WTC11 (cell line): ENCODE results near the gene NRAP. TPM values are rescaled to one million over a fixed set of nuclear protein-coding genes. Genes with fewer than 3 reads are reported as not detected.

Experiments used
- ATAC-seq: fragments of 200-7000 bp; cut with Tn5 transposase; 2 replicates; pipeline ENCODE4 v1.10.0; 2021; ENCODE audit warnings: mild to moderate bottlenecking, moderate library complexity
- CTCF ChIA-PET: fragments of 300-600 bp; sonication (Branson Sonifier 250); formaldehyde crosslinking; loops from one replicate; lab custom pipeline; 2021; ENCODE audit warnings: antibody characterized with exemption; lab: Charles Lee
- POLR2A ChIA-PET: fragments of 350-600 bp; sonication (Branson Sonifier 250); formaldehyde crosslinking; loops from one replicate; lab custom pipeline; 2021; ENCODE audit warnings: antibody characterized with exemption; lab: Charles Lee
- DNase-seq: peaks from one replicate; pipeline ENCODE4 v3.0.0; 2021; ENCODE audit warnings: low spot score
- H3K27ac Mint-ChIP-seq: 2 replicates; pipeline ENCODE4 v1.8.0; 2021; ENCODE audit warnings: mixed read lengths
- H3K27me3 Mint-ChIP-seq: 2 replicates; pipeline ENCODE4 v1.8.0; 2021; ENCODE audit warnings: low read depth, mild to moderate bottlenecking, moderate library complexity, mixed read lengths
- H3K36me3 Mint-ChIP-seq: 2 replicates; pipeline ENCODE4 v1.8.0; 2021; ENCODE audit warnings: mixed read lengths
- H3K4me1 Mint-ChIP-seq: 2 replicates; pipeline ENCODE4 v1.8.0; 2022; ENCODE audit warnings: mixed read lengths
- H3K4me3 Mint-ChIP-seq: 2 replicates; pipeline ENCODE4 v1.8.0; 2021; ENCODE audit warnings: mild to moderate bottlenecking, moderate library complexity, mixed read lengths
- H3K9me3 Mint-ChIP-seq: 2 replicates; pipeline ENCODE4 v1.8.0; 2021; ENCODE audit warnings: mixed read lengths
- CREM ChIP-seq: sonication (generic); formaldehyde crosslinking; IDR thresholded peaks from 2 replicates; pipeline ENCODE4 v1.8.1; 2022; ENCODE audit warnings: mild to moderate bottlenecking, missing genetic modification reagents, moderate library complexity
- ELF4 ChIP-seq: sonication (generic); formaldehyde crosslinking; IDR thresholded peaks from 2 replicates; pipeline ENCODE4 v1.8.1; 2022; ENCODE audit warnings: low read depth, mild to moderate bottlenecking, moderate library complexity, missing genetic modification reagents
- FOXK1 ChIP-seq: sonication (generic); formaldehyde crosslinking; IDR thresholded peaks from 2 replicates; pipeline ENCODE4 v1.8.0; 2022; ENCODE audit warnings: mild to moderate bottlenecking, moderate library complexity, missing genetic modification reagents
- FOXP1 ChIP-seq: sonication (generic); formaldehyde crosslinking; IDR thresholded peaks from 2 replicates; pipeline ENCODE4 v1.8.0; 2022; ENCODE audit warnings: missing genetic modification reagents, mild to moderate bottlenecking, moderate library complexity, borderline replicate concordance
- HMGA2 ChIP-seq: fragments of 250-450 bp; sonication (Bioruptor Pico); IDR thresholded peaks from 2 replicates; pipeline ENCODE4 v1.4.0; 2021; ENCODE audit warnings: mild to moderate bottlenecking, moderate library complexity
- IRF2 ChIP-seq: sonication (generic); formaldehyde crosslinking; IDR thresholded peaks from 2 replicates; pipeline ENCODE4 v1.8.0; 2022; ENCODE audit warnings: low read depth, missing genetic modification reagents, borderline replicate concordance
- NFYB ChIP-seq: sonication (generic); formaldehyde crosslinking; conservative IDR thresholded peaks from 2 replicates; pipeline ENCODE4 v1.8.0; 2022; ENCODE audit warnings: low read depth, missing genetic modification reagents
- RORB ChIP-seq: fragments of 250-450 bp; sonication (Bioruptor Pico); IDR thresholded peaks from 2 replicates; pipeline ENCODE4 v1.9.0; 2021; ENCODE audit warnings: mild to moderate bottlenecking
- TCF7 ChIP-seq: sonication (generic); formaldehyde crosslinking; IDR thresholded peaks from 2 replicates; pipeline ENCODE4 v1.8.0; 2022; ENCODE audit warnings: mild to moderate bottlenecking, low read depth, missing genetic modification reagents, moderate library complexity
- TEAD4 ChIP-seq: sonication (generic); formaldehyde crosslinking; IDR thresholded peaks from 2 replicates; pipeline ENCODE4 v1.8.0; 2022; ENCODE audit warnings: mild to moderate bottlenecking, missing genetic modification reagents
- ZBTB21 ChIP-seq: sonication (generic); formaldehyde crosslinking; IDR thresholded peaks from 2 replicates; pipeline ENCODE4 v1.8.1; 2023; ENCODE audit warnings: mild to moderate bottlenecking, missing genetic modification reagents, borderline replicate concordance
- ZNF317 ChIP-seq: sonication (generic); formaldehyde crosslinking; IDR thresholded peaks from 2 replicates; pipeline ENCODE4 v1.8.1; 2023; ENCODE audit warnings: low read depth, mild to moderate bottlenecking, moderate library complexity, missing genetic modification reagents, borderline replicate concordance
- ZNF396 ChIP-seq: fragments of 250-450 bp; sonication (Bioruptor Pico); IDR thresholded peaks from 2 replicates; pipeline ENCODE4 v1.8.0; 2021; ENCODE audit warnings: mild to moderate bottlenecking, moderate library complexity, borderline replicate concordance
- ZNF671 ChIP-seq: fragments of 250-450 bp; sonication (Bioruptor Pico); IDR thresholded peaks from 2 replicates; pipeline ENCODE4 v1.8.0; 2021; ENCODE audit warnings: mild to moderate bottlenecking
- total RNA-seq: library from RNA; stranded (reverse); gene quantifications from 3 replicates; pipeline ENCODE4 v1.2.3, GENCODE V29; 2021
- TF ChIP-seq, protein P1 (sequence below): sonication (generic); formaldehyde crosslinking; IDR thresholded peaks from 2 replicates; pipeline ENCODE4 v1.8.0; 2023; ENCODE audit warnings: missing genetic modification reagents, mild to moderate bottlenecking, borderline replicate concordance
- TF ChIP-seq, protein P2 (sequence below): sonication (generic); formaldehyde crosslinking; IDR thresholded peaks from 2 replicates; pipeline ENCODE4 v1.8.1; 2022; ENCODE audit warnings: mild to moderate bottlenecking, moderate library complexity, missing genetic modification reagents
- TF ChIP-seq, protein P3 (sequence below): fragments of 250-450 bp; sonication (Bioruptor Pico); IDR thresholded peaks from 2 replicates; pipeline ENCODE4 v1.9.0; 2021; ENCODE audit warnings: mild to moderate bottlenecking
- TF ChIP-seq, protein P4 (sequence below): sonication (generic); formaldehyde crosslinking; conservative IDR thresholded peaks from 2 replicates; pipeline ENCODE4 v1.8.1; 2022; ENCODE audit warnings: mild to moderate bottlenecking, missing genetic modification reagents
- TF ChIP-seq, protein P5 (sequence below): sonication (generic); formaldehyde crosslinking; IDR thresholded peaks from 2 replicates; pipeline ENCODE4 v1.8.0; 2023; ENCODE audit warnings: missing genetic modification reagents
- TF ChIP-seq, protein P6 (sequence below): sonication (generic); formaldehyde crosslinking; IDR thresholded peaks from 2 replicates; pipeline ENCODE4 v1.8.1; 2023; ENCODE audit warnings: mild to moderate bottlenecking, missing genetic modification reagents
- TF ChIP-seq, protein P7 (sequence below): sonication (generic); formaldehyde crosslinking; IDR thresholded peaks from 2 replicates; pipeline ENCODE4 v1.8.0; 2022; ENCODE audit warnings: mild to moderate bottlenecking, missing genetic modification reagents
- TF ChIP-seq, protein P8 (sequence below): sonication (generic); formaldehyde crosslinking; IDR thresholded peaks from 2 replicates; pipeline ENCODE4 v1.8.0; 2022; ENCODE audit warnings: mild to moderate bottlenecking, missing genetic modification reagents

Gene NRAP
- total RNA-seq, 1 experiment from 2014 or later = not detected

DNA sequence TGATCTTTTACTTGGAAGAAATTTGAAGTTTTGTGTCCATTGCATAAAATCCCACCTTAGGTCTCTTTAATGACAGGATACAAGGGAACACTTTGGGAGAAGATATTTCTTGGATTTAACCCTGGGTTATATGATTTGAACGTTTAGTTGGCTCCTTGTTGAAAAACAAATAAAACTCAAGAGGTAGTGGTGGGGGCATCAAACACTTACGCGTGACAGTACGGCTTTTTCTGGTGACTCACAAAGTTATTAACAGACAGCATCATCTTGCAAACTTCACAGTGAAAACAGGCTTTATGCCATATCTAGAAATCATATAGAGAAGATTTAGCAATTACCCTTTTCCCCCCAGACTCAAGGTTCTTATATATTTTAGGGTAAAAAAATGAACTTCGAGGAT lies 699 bp downstream of the NRAP start:
- no peaks in the 10 kb centered on the region for H3K9me3 Mint-ChIP-seq
- ChIA-PET POLR2A (no interaction called here), CTCF (no interaction called here)
- ATAC-seq (no peak), DNase-seq (no peak)
- H3K36me3 Mint-ChIP-seq = no peaks in the 10 kb centered on the region
- H3K4me1 Mint-ChIP-seq = 0 out of 2 replicates have a peak, but pooled peaks cover 3% of the 10 kb centered on the region
- H3K27ac Mint-ChIP-seq = no peak overlapping the region
- no peak for TF ChIP-seq RORB (CRISPR knock-in tag)
- TF ChIP-seq, protein P1, sequence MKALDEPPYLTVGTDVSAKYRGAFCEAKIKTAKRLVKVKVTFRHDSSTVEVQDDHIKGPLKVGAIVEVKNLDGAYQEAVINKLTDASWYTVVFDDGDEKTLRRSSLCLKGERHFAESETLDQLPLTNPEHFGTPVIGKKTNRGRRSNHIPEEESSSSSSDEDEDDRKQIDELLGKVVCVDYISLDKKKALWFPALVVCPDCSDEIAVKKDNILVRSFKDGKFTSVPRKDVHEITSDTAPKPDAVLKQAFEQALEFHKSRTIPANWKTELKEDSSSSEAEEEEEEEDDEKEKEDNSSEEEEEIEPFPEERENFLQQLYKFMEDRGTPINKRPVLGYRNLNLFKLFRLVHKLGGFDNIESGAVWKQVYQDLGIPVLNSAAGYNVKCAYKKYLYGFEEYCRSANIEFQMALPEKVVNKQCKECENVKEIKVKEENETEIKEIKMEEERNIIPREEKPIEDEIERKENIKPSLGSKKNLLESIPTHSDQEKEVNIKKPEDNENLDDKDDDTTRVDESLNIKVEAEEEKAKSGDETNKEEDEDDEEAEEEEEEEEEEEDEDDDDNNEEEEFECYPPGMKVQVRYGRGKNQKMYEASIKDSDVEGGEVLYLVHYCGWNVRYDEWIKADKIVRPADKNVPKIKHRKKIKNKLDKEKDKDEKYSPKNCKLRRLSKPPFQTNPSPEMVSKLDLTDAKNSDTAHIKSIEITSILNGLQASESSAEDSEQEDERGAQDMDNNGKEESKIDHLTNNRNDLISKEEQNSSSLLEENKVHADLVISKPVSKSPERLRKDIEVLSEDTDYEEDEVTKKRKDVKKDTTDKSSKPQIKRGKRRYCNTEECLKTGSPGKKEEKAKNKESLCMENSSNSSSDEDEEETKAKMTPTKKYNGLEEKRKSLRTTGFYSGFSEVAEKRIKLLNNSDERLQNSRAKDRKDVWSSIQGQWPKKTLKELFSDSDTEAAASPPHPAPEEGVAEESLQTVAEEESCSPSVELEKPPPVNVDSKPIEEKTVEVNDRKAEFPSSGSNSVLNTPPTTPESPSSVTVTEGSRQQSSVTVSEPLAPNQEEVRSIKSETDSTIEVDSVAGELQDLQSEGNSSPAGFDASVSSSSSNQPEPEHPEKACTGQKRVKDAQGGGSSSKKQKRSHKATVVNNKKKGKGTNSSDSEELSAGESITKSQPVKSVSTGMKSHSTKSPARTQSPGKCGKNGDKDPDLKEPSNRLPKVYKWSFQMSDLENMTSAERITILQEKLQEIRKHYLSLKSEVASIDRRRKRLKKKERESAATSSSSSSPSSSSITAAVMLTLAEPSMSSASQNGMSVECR (CRISPR knock-in tag) = no peak
- TF ChIP-seq CREM (CRISPR knock-in tag) = no peak
- no peak for TF ChIP-seq ELF4
- TF ChIP-seq HMGA2 (CRISPR knock-in tag) = no peak
- no peak for TF ChIP-seq FOXP1
- no peak for TF ChIP-seq ZNF671 (CRISPR knock-in tag)
- TF ChIP-seq, protein P2, sequence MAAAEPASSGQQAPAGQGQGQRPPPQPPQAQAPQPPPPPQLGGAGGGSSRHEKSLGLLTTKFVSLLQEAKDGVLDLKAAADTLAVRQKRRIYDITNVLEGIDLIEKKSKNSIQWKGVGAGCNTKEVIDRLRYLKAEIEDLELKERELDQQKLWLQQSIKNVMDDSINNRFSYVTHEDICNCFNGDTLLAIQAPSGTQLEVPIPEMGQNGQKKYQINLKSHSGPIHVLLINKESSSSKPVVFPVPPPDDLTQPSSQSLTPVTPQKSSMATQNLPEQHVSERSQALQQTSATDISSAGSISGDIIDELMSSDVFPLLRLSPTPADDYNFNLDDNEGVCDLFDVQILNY (CRISPR knock-in tag) = no peak
- H3K27me3 Mint-ChIP-seq = no peaks in the 10 kb centered on the region
- no peak overlapping the region for H3K4me3 Mint-ChIP-seq

DNA sequence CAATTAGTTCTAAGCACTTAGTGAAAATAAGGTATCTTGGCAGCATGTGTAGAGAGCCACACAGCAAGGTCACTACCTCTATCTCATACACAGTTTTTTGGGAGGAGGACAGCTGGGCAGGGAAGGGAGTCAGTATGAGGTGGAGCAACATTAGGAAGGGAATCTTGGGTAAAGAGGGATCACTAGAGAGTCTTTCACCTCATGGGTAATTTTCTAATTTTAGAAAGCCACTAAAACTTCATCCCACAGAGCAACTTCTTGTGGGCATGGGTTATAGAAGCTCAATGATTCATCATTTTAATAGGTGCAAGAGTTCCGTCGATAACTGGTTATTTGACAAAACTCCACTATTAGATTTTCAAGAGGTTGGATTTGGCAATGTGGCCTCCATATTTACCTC lies 2.5 kb downstream of the NRAP start:
- ChIA-PET POLR2A (no interaction called here), CTCF (no interaction called here)
- Mint-ChIP-seq H3K4me3 (no peak overlapping the region), H3K27me3 (no peaks in the 10 kb centered on the region), H3K9me3 (no peaks in the 10 kb centered on the region), H3K27ac (no peak overlapping the region), H3K36me3 (no peaks in the 10 kb centered on the region), H3K4me1 (0 out of 2 replicates have a peak, but pooled peaks cover 3% of the 10 kb centered on the region)
- no peak for ATAC-seq
- DNase-seq = no peak
- TF ChIP-seq NFYB (CRISPR knock-in tag) (no peak), FOXK1 (CRISPR knock-in tag) (no peak), ZBTB21 (no peak), ZNF317 (CRISPR knock-in tag) (no peak), IRF2 (CRISPR knock-in tag) (no peak), ZNF396 (CRISPR knock-in tag) (no peak), TEAD4 (no peak), TCF7 (no peak)
- TF ChIP-seq, protein P3, sequence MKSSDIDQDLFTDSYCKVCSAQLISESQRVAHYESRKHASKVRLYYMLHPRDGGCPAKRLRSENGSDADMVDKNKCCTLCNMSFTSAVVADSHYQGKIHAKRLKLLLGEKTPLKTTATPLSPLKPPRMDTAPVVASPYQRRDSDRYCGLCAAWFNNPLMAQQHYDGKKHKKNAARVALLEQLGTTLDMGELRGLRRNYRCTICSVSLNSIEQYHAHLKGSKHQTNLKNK (CRISPR knock-in tag) = no peak
- TF ChIP-seq, protein P4, sequence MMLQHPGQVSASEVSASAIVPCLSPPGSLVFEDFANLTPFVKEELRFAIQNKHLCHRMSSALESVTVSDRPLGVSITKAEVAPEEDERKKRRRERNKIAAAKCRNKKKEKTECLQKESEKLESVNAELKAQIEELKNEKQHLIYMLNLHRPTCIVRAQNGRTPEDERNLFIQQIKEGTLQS = no peak
- TF ChIP-seq, protein P5, sequence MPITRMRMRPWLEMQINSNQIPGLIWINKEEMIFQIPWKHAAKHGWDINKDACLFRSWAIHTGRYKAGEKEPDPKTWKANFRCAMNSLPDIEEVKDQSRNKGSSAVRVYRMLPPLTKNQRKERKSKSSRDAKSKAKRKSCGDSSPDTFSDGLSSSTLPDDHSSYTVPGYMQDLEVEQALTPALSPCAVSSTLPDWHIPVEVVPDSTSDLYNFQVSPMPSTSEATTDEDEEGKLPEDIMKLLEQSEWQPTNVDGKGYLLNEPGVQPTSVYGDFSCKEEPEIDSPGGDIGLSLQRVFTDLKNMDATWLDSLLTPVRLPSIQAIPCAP (CRISPR knock-in tag) = no peak
- TF ChIP-seq, protein P6, sequence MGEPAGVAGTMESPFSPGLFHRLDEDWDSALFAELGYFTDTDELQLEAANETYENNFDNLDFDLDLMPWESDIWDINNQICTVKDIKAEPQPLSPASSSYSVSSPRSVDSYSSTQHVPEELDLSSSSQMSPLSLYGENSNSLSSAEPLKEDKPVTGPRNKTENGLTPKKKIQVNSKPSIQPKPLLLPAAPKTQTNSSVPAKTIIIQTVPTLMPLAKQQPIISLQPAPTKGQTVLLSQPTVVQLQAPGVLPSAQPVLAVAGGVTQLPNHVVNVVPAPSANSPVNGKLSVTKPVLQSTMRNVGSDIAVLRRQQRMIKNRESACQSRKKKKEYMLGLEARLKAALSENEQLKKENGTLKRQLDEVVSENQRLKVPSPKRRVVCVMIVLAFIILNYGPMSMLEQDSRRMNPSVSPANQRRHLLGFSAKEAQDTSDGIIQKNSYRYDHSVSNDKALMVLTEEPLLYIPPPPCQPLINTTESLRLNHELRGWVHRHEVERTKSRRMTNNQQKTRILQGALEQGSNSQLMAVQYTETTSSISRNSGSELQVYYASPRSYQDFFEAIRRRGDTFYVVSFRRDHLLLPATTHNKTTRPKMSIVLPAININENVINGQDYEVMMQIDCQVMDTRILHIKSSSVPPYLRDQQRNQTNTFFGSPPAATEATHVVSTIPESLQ (CRISPR knock-in tag) = no peak
- TF ChIP-seq, protein P7, sequence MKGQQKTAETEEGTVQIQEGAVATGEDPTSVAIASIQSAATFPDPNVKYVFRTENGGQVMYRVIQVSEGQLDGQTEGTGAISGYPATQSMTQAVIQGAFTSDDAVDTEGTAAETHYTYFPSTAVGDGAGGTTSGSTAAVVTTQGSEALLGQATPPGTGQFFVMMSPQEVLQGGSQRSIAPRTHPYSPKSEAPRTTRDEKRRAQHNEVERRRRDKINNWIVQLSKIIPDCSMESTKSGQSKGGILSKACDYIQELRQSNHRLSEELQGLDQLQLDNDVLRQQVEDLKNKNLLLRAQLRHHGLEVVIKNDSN = no peak
- TF ChIP-seq, protein P8, sequence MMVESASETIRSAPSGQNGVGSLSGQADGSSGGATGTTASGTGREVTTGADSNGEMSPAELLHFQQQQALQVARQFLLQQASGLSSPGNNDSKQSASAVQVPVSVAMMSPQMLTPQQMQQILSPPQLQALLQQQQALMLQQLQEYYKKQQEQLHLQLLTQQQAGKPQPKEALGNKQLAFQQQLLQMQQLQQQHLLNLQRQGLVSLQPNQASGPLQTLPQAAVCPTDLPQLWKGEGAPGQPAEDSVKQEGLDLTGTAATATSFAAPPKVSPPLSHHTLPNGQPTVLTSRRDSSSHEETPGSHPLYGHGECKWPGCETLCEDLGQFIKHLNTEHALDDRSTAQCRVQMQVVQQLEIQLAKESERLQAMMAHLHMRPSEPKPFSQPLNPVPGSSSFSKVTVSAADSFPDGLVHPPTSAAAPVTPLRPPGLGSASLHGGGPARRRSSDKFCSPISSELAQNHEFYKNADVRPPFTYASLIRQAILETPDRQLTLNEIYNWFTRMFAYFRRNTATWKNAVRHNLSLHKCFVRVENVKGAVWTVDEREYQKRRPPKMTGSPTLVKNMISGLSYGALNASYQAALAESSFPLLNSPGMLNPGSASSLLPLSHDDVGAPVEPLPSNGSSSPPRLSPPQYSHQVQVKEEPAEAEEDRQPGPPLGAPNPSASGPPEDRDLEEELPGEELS = no peak
